Ovary (tissue), 9 donors: Measurements from ENCODE around the gene HAUS8. TPM values are rescaled to one million over a fixed set of nuclear protein-coding genes. Genes with fewer than 3 reads are reported as not detected.

Experiments
- DNase-seq, 5 donors: peaks; one replicate each; pipeline ENCODE4 v3.0.0-alpha.2; 2019 to 2020
- H3K27ac ChIP-seq, 2 donors: fragments of 200-600 bp; one replicate each; pipeline versions ENCODE4 v1.5.1 to v1.8.0; 2019 to 2022
- H3K27me3 ChIP-seq: fragments of 200-600 bp; one replicate; pipeline ENCODE4 v1.8.0; 2022
- H3K36me3 ChIP-seq: fragments of 200-600 bp; sonication (generic); one replicate; pipeline ENCODE4 v1.5.1; 2019
- H3K4me1 ChIP-seq: one replicate; pipeline ENCODE4 v1.8.1; 2013; ENCODE audit warnings: mild to moderate bottlenecking, moderate library complexity; ENCODE audit not compliant: insufficient read depth
- H3K4me3 ChIP-seq: fragments of 200-600 bp; sonication (generic); one replicate; pipeline ENCODE4 v1.5.1; 2017
- H3K9me3 ChIP-seq, 2 donors: fragments of 200-600 bp in 1 of 2; sonication (generic) in 1 of 2; one replicate each; pipeline versions ENCODE4 v1.5.1 to v1.8.1; 2013 to 2019; ENCODE audit warnings: mild to moderate bottlenecking in 1 of 2, moderate library complexity in 1 of 2
- EP300 ChIP-seq: sonication (generic); formaldehyde crosslinking; IDR thresholded peaks from one replicate; pipeline ENCODE4 v1.6.1; 2017; ENCODE audit warnings: antibody characterized with exemption
- POLR2A ChIP-seq: fragments of 450-650 bp; IDR thresholded peaks from one replicate; pipeline ENCODE4 v1.6.1; 2017; ENCODE audit warnings: antibody characterized with exemption, mild to moderate bottlenecking, moderate library complexity
- WGBS, 3 donors: extraction: QIAGEN DNeasy Blood & Tissue Kit in 1 of 3; methylation state at CpG; one replicate each; pipeline versions ENCODE4 v1.1.5 to v1.1.7; 2013 to 2017; 5-methylcytosine and 5-hydroxymethylcytosine counted together
- intact Hi-C, 4 donors: fragments of 100-400 bp; cut with DNase I; formaldehyde crosslinking; loops; one replicate each; pipeline versions ENCODE4 v1.11.0 to v1.15.1; 2022 to 2023
- polyA plus RNA-seq, 2 donors: library from polyadenylated mRNA; stranded (reverse); fragments of 200-250 nt in 1 of 2; fragments of 350-450 nt in 1 of 2; fragmentation: Illumina TruSeq in 1 of 2; extraction: RNeasy Lipid Tissue Mini Kit (QIAGEN cat#74804) in 1 of 2; gene quantifications; one replicate each; pipeline ENCODE4 v1.2.3, GENCODE V29; 2013 to 2014
- total RNA-seq, 7 donors: library from RNA; depleted of rRNA in 2 of 7; stranded (reverse); fragments of >200 nt in 2 of 7; fragmentation: NEBNext Ultra II Directional in 3 of 7; extraction: Animal tissue kit (Norgen Biotek cat#: 25700) in 3 of 7; gene quantifications; one replicate each; pipeline versions ENCODE4 v1.1.0 to v1.2.4, GENCODE V29; 2016 to 2023
- TF ChIP-seq, protein P1 (sequence below), 3 donors: fragments of 450-650 bp in 2 of 3; fragments of 200-600 bp in 1 of 3; IDR thresholded peaks; one replicate each; pipeline versions ENCODE4 v1.5.1 to v1.8.0; 2016 to 2022; ENCODE audit warnings: antibody characterized with exemption in 3 of 3, mild to moderate bottlenecking in 1 of 3
- donor health status: DM: no; HTN: no; CAD: no; lungs with moderate emphysema.
- donor health status: DM: no; HTN: no; CAD: no.
- donor health status: Bipolar disorder and iron deficiency.
- donor health status: DM: yes; HTN: yes; CAD: no.
- donor health status: DM: no; HTN: no; CAD: no.
- donor health status: DM: yes; HTN: yes; CAD: no.

Gene HAUS8
- total and polyA plus RNA-seq, 9 donors: 4.1 to 7.2 (median 5.5) TPM

DNA sequence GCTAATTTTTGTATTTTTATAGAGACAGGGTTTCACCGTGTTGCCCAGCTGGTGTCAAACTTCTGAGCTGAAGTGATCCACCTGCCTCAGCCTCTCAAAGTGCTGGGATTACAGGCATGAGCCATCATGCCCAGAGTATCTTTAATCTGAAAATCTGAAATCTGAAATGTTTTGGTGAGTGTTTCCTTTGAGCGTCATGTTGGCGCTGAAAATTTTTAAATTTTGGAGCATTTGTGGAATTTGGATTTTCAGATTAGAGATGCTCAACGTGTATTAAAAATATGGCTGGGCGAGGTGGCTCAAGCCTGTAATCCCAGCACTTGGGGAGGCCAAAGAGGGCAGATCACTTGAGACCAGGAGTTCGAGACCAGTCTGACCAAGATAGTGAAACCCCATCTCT lies 43.5 kb downstream of the HAUS8 start:
- intact Hi-C loops: no loop called here
- no peak overlapping the region for H3K4me3 ChIP-seq
- H3K4me1 ChIP-seq: no peaks in the 10 kb centered on the region
- DNase-seq: no peak
- no peak overlapping the region for H3K27ac ChIP-seq
- no peak for TF ChIP-seq EP300
- no peak for TF ChIP-seq POLR2A
- TF ChIP-seq, protein P1, sequence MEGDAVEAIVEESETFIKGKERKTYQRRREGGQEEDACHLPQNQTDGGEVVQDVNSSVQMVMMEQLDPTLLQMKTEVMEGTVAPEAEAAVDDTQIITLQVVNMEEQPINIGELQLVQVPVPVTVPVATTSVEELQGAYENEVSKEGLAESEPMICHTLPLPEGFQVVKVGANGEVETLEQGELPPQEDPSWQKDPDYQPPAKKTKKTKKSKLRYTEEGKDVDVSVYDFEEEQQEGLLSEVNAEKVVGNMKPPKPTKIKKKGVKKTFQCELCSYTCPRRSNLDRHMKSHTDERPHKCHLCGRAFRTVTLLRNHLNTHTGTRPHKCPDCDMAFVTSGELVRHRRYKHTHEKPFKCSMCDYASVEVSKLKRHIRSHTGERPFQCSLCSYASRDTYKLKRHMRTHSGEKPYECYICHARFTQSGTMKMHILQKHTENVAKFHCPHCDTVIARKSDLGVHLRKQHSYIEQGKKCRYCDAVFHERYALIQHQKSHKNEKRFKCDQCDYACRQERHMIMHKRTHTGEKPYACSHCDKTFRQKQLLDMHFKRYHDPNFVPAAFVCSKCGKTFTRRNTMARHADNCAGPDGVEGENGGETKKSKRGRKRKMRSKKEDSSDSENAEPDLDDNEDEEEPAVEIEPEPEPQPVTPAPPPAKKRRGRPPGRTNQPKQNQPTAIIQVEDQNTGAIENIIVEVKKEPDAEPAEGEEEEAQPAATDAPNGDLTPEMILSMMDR (IDR thresholded peaks at IDR 0.05): no peak
- no peaks in the 10 kb centered on the region for H3K36me3 ChIP-seq
- WGBS, 3 donors: 62 to 75% (median 71%) methylated on average over 6 of the region's 6 CpGs
- no peaks in the 10 kb centered on the region for H3K9me3 ChIP-seq
- no peaks in the 10 kb centered on the region for H3K27me3 ChIP-seq

DNA sequence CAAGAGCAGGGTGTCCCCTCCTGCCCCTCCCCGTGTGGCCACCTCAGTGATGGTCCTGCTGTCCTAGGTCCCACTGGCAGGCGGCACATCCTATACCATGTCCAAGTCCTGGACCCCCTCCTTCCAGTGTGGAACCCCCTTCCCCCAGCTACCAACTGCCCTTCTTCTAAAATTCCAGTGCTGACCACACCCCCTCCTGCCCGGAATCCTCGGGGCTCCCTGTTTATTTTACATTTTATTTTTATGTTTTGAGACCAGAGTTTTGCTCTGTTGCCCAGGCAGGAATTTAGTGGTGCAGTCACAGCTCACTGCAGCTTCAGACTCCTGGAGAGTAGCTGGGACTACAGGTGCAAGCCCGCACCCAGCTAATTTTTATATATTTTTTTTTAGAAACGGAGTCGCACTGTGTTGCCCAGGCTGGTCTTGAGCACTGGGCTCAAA lies 47.7 kb downstream of the HAUS8 start:
- intact Hi-C loops: no loop called here
- 46 to 51% (median 51%) methylated on average over 7 of the region's 7 CpGs for WGBS, 3 donors
- no peaks in the 10 kb centered on the region for H3K27me3 ChIP-seq
- DNase-seq: no peak
- H3K9me3 ChIP-seq: peaks cover 0 to 4% of the 10 kb centered on the region in 2 donors
- H3K36me3 ChIP-seq: no peaks in the 10 kb centered on the region
- TF ChIP-seq EP300 (no peak), POLR2A (no peak)
- TF ChIP-seq, protein P1 (IDR thresholded peaks at IDR 0.05): no peak
- H3K4me1 ChIP-seq: no peaks in the 10 kb centered on the region
- H3K27ac ChIP-seq: no peak overlapping the region
- no peak overlapping the region for H3K4me3 ChIP-seq

DNA sequence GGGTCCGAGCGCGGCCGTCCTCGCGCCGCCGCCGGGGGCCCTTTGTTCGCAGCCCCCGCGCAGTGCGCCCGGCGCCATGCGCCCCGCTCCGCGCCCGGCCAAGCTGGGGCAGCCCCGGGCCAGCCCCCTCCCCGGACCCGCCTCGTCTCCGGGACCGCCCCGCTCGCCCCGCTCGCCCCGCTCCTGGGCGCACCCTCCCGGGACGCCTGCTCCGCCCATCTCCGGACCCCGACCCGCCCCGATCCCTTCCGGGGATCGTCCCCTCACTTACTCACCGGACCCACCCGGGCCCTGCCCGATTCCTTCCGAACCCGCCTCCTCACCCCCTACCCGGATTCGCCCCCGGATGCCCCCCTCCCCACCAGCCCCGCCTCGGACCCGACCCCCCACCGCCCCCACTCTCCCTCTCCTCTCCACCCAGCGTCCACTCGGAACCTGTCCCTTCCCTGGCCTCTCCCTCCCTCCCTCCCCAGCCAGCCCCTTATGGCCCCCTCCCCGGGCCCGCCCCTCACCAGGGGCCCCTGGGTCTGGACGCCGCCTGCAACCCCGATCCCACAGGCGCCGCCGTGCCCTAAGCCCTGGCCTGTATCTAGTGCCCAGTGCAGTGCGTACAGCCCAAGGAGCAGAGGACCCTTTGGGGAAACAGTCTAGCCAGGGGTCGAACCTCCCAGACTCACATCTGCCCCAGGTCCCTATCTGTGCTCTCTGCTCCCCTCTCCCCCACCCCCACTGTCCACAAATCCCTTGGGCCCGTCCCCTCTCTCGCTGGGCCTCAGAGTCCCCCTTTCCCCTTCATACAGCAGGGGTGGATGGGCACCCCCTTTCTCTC lies 48.3 kb downstream of the HAUS8 start, which contains the start of gene CPAMD8:
CPAMD8 (minus strand) TSS at position 105 of the 829 bp plus-strand sequence. CDS start 168 bp downstream, outside the sequence.
- Histone ChIP-seq H3K27me3 (no peaks in the 10 kb centered on the region), H3K4me1 (no peaks in the 10 kb centered on the region), H3K4me3 (no peak within 1 kb of the TSS), H3K36me3 (no peaks in the 10 kb centered on the region), H3K27ac (no peak within 1 kb of the TSS), H3K9me3 (peaks cover 0 to 4% of the 10 kb centered on the region in 2 donors)
- no peak for DNase-seq
- TF ChIP-seq POLR2A (no peak), EP300 (no peak)
- TF ChIP-seq, protein P1 (IDR thresholded peaks at IDR 0.05): no peak
- 3 to 9% (median 5%) methylated on average over 19 to 67 of the region's 67 CpGs for WGBS, 3 donors
- intact Hi-C loops: no loop called here

GRCh38 chr19:17025991-17026658 lies 49.1 kb downstream of the HAUS8 start:
- Histone ChIP-seq H3K9me3 (peaks cover 0 to 4% of the 10 kb centered on the region in 2 donors), H3K4me1 (no peaks in the 10 kb centered on the region), H3K4me3 (no peak overlapping the region), H3K36me3 (no peaks in the 10 kb centered on the region), H3K27me3 (no peaks in the 10 kb centered on the region), H3K27ac (no peak overlapping the region)
- no peak for DNase-seq
- 0 to 1% (median 1%) methylated on average over 16 to 40 of the region's 40 CpGs for WGBS, 3 donors
- TF ChIP-seq POLR2A: no peak
- no peak for TF ChIP-seq EP300
- TF ChIP-seq, protein P1 (IDR thresholded peaks at IDR 0.05): no peak
- intact Hi-C loops: no loop called here
